GM18868 (cell line): ENCODE results near the gene MBTD1.
"Not testable (repeated sequence)": the region's sequence is repeated elsewhere in the genome, so short reads cannot be mapped to it uniquely, and the experiment has no call there.

Source experiments
- ATAC-seq: cut with Tn5 transposase; IDR thresholded peaks from one replicate; pipeline ENCODE4 v1.9.1; 2021; ENCODE audit warnings: mild to moderate bottlenecking, moderate library complexity; ENCODE audit not compliant: unreplicated experiment

MBTD1 gene

GRCh38 chr17:51256101-51256500 is 3.7 kb downstream of the MBTD1 start:
- no peak for ATAC-seq

- no peak for ATAC-seq
Measured at GRCh38 chr17:51255673-51256072, 4.2 kb downstream of the MBTD1 start.

GRCh38 chr17:51251010-51251409 is 8.8 kb downstream of the MBTD1 start:
- no peak for ATAC-seq

GRCh38 chr17:51250314-51250840 is 9.5 kb downstream of the MBTD1 start:
- no peak for ATAC-seq

GRCh38 chr17:51245535-51245934 is 14.3 kb downstream of the MBTD1 start:
- no peak for ATAC-seq

GRCh38 chr17:51244041-51244440 is 15.8 kb downstream of the MBTD1 start:
- no peak for ATAC-seq

- ATAC-seq: no peak
Measured at GRCh38 chr17:51240275-51240674, 19.6 kb downstream of the MBTD1 start.

GRCh38 chr17:51238255-51238887 is 21.5 kb downstream of the MBTD1 start:
- peak; percentile 90 for ATAC-seq

GRCh38 chr17:51234162-51234561 is 25.7 kb downstream of the MBTD1 start:
- no peak for ATAC-seq

- ATAC-seq: no peak
Measured at GRCh38 chr17:51231999-51232398, 27.9 kb downstream of the MBTD1 start.

- peak; percentile 74 for ATAC-seq
Measured at GRCh38 chr17:51230306-51230705, 29.5 kb downstream of the MBTD1 start.

GRCh38 chr17:51229889-51230288 is 30.0 kb downstream of the MBTD1 start:
- no peak for ATAC-seq

GRCh38 chr17:51228161-51228560 is 31.7 kb downstream of the MBTD1 start:
- ATAC-seq: no peak

- ATAC-seq: not testable (repeated sequence)
Measured at GRCh38 chr17:51225523-51225922, 34.3 kb downstream of the MBTD1 start.

GRCh38 chr17:51224402-51225262 is 35.2 kb downstream of the MBTD1 start:
- ATAC-seq: no peak

- no peak for ATAC-seq
Measured at GRCh38 chr17:51221322-51221721, 38.5 kb downstream of the MBTD1 start.

GRCh38 chr17:51217946-51218345 is 41.9 kb downstream of the MBTD1 start:
- ATAC-seq: no peak

GRCh38 chr17:51214920-51215319 is 44.9 kb downstream of the MBTD1 start:
- ATAC-seq: no peak

GRCh38 chr17:51203838-51204237 is 56.0 kb downstream of the MBTD1 start:
- ATAC-seq: no peak

- ATAC-seq: no peak
Measured at GRCh38 chr17:51200846-51201245, 59.0 kb downstream of the MBTD1 start.

GRCh38 chr17:51200295-51200694 is 59.6 kb downstream of the MBTD1 start:
- no peak for ATAC-seq

- ATAC-seq: no peak
Measured at GRCh38 chr17:51197754-51198153, 62.1 kb downstream of the MBTD1 start.
